GM18867 (cell line): Measurements from ENCODE around the gene ZZZ3.
"Not testable (repeated sequence)": the region's sequence is repeated elsewhere in the genome, so short reads cannot be mapped to it uniquely, and the experiment has no call there.

Experiments
- ATAC-seq: cut with Tn5 transposase; IDR thresholded peaks from one replicate; pipeline ENCODE4 v1.9.1; 2021; ENCODE audit warnings: mild to moderate bottlenecking, moderate library complexity; ENCODE audit not compliant: unreplicated experiment

The ZZZ3 gene

GRCh38 chr1:77671836-77672235 is 10.6 kb downstream of the ZZZ3 start:
- ATAC-seq: peak; percentile 48

GRCh38 chr1:77670330-77670729 is 12.1 kb downstream of the ZZZ3 start:
- ATAC-seq: no peak

- no peak for ATAC-seq
These were observed 13.5 kb downstream of the ZZZ3 start for GRCh38 chr1:77668924-77669449.

- ATAC-seq: no peak
These were observed 17.4 kb downstream of the ZZZ3 start for GRCh38 chr1:77664939-77665516.

- ATAC-seq: no peak
These were observed 20.8 kb downstream of the ZZZ3 start for GRCh38 chr1:77661696-77662095.

- no peak for ATAC-seq
These were observed 22.4 kb downstream of the ZZZ3 start for GRCh38 chr1:77659879-77660593.

GRCh38 chr1:77658271-77658670 is 24.2 kb downstream of the ZZZ3 start:
- no peak for ATAC-seq

GRCh38 chr1:77655431-77655974 is 27.0 kb downstream of the ZZZ3 start:
- ATAC-seq: no peak

- no peak for ATAC-seq
These were observed 29.4 kb downstream of the ZZZ3 start for GRCh38 chr1:77652970-77653516.

- ATAC-seq: peak; percentile 66
These were observed 30.2 kb downstream of the ZZZ3 start for GRCh38 chr1:77652268-77652667.

GRCh38 chr1:77649127-77649526 is 33.3 kb downstream of the ZZZ3 start:
- ATAC-seq: no peak

GRCh38 chr1:77646224-77646623 is 36.2 kb downstream of the ZZZ3 start:
- not testable (repeated sequence) for ATAC-seq

- no peak for ATAC-seq
These were observed 39.0 kb downstream of the ZZZ3 start for GRCh38 chr1:77643456-77643855.

- no peak for ATAC-seq
These were observed 39.5 kb downstream of the ZZZ3 start for GRCh38 chr1:77642941-77643340.

GRCh38 chr1:77642196-77642595 is 40.3 kb downstream of the ZZZ3 start:
- no peak for ATAC-seq

GRCh38 chr1:77639557-77640069 is 42.8 kb downstream of the ZZZ3 start:
- ATAC-seq: no peak

- ATAC-seq: no peak
These were observed 43.4 kb downstream of the ZZZ3 start for GRCh38 chr1:77639056-77639455.

GRCh38 chr1:77636864-77637263 is 45.6 kb downstream of the ZZZ3 start:
- no peak for ATAC-seq
